SK-N-MC (cell line): ENCODE measurements around the gene P4HB.

Source experiments
- EZH2 ChIP-seq: fragments of 200-600 bp; sonication (generic); IDR thresholded peaks from one replicate; pipeline ENCODE4 v1.6.1; 2017; ENCODE audit warnings: antibody characterized with exemption
- FOXP2 ChIP-seq: optimal IDR thresholded peaks from 2 replicates; pipeline ENCODE3; 2011; ENCODE audit warnings: mild to moderate bottlenecking, moderate library complexity; ENCODE audit not compliant: insufficient read depth; ENCODE audit errors: extremely low read length, control extremely low read depth
- POLR2AphosphoS5 ChIP-seq: IDR thresholded peaks from 2 replicates; pipeline ENCODE4 v1.6.1; 2012; ENCODE audit warnings: mild to moderate bottlenecking, low read depth, low read length, borderline replicate concordance

DNA sequence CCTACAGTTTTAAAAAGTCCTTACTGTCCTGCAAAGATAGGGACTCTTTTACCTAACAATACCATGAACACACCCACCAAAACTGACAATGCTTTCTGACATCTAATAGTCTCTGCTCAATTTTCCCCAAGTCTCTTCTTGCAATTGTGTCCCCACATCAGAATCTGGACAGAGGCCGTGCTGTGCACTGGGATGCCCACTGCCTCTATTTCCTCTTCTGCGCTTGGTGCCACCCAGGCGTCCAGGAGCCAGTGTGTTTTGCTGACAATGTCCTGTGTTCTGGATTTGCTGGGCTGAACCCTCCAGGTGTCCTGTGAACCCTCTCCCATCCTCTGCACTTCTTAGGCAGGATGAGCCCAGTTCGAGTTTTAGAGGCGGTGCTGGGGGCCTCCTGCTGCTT lies 17.2 kb upstream of the P4HB start:
- TF ChIP-seq FOXP2: no peak
- TF ChIP-seq EZH2: no peak
- TF ChIP-seq POLR2AphosphoS5: no peak; the same call in 1 of the 2 replicates
